Kidney capillary endothelial cell (primary cell): ENCODE results near the gene PWWP2B.
"Not testable (repeated sequence)": the region's sequence is repeated elsewhere in the genome, so short reads cannot be mapped to it uniquely, and the experiment has no call there.

Source experiments
- DNase-seq: peaks from one replicate; pipeline ENCODE4 v3.0.0-alpha.2; 2018; ENCODE audit warnings: low spot score

Gene PWWP2B

DNA sequence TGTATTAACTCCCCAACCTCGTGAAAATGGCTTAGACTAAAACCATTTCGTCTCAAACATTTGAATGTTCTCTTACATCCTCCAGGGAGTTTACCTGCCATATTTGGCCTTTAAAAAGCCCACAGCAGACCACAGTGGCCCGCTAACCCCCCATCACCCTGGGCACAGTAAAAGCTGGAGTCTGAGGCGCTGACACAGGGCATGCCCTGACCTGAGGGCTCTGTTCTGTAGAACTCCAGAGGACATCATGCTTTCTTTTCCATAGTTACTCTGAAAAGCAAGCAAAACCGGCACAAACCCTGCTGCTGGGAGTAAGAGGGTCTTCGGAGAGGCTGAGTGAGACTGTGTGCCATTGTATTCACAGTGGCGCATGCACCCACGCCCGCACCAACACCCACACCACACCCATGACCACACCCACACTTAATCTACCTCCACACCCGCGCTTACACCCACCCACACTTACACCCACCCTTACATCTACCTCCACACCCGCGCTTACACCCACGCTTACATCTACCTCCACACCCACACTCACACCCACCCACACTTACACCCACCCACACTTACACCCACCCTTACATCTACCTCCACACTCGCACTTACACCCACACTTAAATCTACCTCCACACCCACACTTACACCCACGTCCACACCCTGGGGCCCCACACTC lies 32.9 kb upstream of the PWWP2B start:
- no peak for DNase-seq

- no peak for DNase-seq
These were observed 32.4 kb upstream of the PWWP2B start for GRCh38 chr10:132364594-132364970.

DNA sequence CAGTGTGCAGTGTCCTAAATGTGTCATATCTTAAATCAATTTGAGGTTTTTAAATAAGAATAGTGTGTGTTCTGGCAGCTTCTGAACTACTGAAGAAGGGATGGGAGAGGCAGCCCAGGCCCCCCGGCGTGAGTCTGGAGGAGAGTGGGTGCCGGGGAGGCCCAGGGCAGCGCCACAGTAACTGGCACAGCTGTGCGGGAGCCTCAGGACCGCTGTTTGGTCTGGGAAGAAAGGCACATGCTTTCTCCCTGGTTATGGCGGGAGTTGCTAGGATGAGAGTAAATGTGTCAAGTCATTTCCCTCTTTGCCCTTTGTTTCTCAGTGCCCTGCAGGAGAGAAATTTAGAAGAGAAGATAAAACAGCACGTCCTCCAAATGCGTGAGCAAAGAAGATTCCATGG lies 31.9 kb upstream of the PWWP2B start:
- DNase-seq, result no peak

GRCh38 chr10:132366006-132366405 lies 31.0 kb upstream of the PWWP2B start:
- DNase-seq, result no peak

DNA sequence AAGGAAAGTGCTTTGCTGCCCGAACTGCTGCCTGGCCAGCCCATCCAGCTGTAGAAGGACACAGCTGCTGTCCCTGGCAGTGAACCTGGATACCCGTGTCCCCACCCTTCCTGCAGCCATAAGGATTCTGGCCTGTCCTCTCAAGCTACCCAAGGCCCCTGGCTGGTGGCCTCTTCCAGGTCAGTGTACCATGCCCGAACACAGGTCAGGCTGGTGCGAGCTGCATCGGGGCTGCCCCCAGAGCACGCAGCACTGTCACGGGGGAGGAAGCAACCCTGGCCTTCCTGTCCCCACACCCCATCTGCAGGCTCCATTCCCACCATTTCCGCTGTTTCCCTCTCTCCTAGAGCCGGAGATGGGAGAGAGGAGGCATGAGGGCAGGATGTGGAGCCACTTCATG lies 30.5 kb upstream of the PWWP2B start:
- no peak for DNase-seq

- no peak for DNase-seq
These were observed 28.6 kb upstream of the PWWP2B start for GRCh38 chr10:132368391-132368790.

DNA sequence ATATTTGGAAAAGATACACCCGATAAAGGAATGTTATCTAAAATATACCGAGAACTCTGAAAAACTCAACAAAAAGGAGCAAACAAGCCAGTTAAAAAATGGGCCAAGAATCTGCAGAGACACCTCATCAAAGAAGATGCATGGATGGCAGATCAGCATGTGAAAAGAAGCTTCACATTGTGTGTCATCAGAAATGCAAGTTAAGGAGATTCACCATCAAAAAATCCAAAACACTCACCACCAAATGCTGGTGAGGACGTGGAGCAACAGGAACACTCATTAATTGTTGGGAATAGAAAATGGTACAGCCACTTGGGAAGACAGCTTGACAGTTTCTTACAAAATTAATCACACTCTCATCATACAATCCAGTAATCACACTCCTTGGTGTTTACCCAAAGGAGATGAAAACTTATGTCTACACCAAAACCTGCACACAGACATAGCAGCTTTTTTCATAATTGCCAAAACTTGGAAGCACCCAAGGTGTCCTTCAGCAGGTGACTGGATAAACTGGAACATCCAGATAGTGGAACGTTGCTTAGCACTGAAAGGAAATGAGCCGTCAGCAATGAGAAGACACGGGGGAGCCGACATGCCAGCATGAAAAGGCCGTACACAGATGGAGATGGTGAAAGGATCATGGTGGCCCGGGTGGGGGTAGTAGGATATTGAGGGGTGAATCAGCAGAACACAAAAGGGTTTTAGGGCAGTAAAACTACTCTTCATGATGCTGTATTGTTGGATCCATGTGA lies 27.9 kb upstream of the PWWP2B start:
- no peak for DNase-seq

DNA sequence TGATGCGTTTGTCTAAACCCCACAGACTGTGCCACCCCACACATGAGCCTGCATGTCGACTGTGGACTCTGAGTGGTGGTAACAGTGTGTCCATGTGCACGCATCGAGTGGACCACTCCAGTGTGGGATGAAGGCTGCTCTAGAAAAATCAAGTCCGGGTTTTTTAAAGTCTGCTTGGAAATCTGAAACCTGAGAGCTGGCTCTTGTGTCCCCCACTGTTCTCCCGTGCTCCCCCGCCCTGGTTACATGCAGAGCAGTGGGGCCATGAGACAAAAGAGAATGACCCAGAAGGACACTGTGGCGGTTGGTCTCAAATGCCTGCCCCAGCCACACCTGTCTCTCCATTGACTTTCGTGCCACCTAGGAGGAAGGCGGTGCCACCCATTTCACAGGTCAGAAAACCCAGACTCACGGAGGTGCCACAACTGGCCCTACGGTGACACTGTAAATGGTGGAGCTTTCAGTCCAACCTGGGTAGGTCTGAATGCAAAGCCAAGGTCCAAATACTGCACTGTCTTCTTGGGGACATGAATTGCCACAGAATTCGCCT lies 27.3 kb upstream of the PWWP2B start:
- no peak for DNase-seq

DNA sequence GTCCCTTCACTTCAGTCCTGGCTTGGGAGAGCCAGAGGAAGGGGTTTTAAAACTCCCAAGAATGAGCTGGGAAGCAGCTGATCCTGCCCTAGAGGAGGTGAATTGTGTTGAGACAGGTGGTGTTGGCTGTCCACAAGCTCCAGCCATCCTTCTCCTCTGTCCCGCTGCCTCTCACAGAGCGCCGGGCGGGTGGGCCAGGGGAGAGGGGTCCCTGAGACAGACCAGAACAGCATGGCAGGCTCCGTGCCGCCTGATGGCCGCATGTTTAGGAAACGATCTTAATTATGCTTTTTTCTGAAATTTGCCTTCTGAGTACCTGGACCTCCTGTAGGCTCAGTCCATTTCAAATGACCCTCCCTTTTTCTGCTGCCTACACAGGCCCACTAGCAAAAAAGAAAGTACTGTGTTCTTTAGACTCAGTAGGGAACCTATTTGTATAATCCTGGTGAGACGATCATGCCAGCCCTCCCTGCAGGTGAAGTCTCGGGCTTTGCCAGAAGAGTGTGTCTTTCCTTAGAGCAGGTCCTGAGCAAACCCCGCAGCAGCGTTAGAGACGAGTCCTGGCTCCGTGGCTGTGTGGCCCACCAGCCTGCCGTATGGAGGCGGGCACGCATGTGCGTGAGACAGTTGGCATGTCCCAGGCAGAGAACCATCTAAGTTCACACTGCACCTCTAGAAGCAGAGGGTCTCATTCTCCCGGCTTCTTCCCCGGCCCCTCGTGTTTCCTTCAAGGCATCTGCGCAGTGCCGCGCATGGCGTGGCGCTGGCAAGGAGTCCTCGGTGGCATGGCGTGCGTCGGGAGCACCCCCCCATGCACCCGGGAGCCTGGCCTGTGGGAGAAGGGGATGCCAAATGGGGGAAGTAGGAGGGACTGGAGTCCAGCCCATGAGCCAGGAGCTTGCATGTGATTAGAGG lies 26.3 kb upstream of the PWWP2B start:
- DNase-seq, result no peak

- DNase-seq, result no peak
These were observed 25.3 kb upstream of the PWWP2B start for GRCh38 chr10:132371641-132372081.

GRCh38 chr10:132372516-132373095 lies 24.4 kb upstream of the PWWP2B start:
- no peak for DNase-seq

DNA sequence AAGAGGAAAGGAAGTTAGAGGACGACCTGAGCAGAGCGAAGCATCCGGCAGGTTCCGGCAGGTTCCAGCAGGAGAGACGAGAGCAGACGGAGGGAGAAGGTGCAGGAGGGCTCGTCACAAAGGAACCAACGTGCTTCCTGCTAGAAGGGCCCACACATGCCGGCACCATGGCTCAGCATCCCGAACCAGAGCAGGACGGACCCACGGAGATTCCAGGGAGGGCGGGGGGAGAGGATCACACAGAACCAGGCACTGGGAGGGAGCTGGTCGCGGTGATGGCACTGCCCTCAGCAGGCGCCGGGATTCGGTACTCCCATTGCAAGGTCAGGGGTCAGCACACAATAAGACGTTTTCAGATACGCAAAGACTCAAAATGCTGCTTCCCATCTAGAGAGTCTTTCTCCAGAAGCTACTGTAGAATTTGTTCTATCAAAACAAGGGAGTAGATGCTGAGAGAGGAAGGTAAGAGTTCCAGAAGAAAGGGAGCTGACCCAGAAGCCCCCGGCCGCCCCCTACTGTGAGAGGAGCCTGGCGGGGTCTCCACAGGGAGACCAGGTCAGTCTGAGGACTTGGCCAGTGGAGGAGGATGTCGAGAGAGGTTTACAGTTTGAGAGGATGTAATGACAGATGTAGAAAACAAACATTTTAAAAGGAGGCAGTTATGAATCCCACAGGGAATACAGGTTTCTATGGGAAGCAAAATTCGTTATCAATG lies 23.6 kb upstream of the PWWP2B start:
- DNase-seq, result no peak

DNA sequence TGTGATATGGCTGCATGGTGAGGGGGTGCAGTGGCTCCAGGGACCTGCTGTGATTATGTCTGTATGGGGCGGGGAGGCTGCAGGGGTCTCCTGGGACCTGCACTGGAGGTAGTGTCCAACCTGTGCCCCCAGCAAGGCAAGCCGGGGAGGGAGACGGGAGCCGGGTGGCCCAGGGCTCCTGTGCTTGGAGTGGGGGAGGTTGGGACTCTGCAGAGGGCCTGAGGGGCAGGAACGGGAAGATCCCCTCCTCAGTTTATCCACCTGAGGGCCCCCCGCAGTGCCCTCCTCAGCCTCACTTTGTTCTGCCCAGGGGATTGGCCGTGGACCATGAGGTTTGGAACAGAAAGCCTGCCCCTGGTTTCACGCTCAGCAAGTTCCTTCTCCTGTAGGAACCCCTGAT lies 22.8 kb upstream of the PWWP2B start:
- no peak for DNase-seq

GRCh38 chr10:132374612-132375011 lies 22.4 kb upstream of the PWWP2B start:
- DNase-seq, result no peak

DNA sequence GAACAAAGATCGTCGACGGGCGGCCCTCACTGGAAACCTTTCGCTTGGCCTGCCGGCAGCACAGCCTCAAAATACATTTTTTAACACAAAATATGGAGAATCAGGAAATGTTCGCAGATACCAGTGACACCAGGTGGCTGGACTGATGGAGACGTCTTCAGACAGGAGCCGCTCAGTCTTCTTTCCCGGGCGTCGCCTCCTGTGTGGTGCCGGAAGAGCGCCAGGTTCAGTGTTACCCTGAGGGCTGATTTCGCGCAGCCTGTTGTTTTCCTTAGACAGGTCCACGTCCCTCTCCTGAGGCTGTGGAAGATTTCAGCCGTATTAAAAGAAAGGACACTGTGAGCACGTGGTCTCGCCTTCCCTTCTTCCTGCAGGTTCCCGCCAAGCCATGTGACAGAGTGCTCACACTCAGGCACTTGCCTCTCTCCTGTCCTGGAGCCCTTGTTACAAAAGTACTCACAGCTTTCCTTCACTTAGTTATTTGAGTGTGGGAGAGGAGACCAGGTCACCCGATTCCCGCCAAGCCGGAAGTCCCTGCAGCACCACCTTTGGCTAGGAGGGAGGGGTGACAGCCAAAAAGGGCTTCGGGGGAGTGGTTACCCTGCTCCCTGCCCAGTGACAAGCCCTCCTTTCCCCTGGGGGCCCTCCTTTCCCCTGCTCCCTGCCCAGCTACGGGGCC lies 21.7 kb upstream of the PWWP2B start:
- no peak for DNase-seq

DNA sequence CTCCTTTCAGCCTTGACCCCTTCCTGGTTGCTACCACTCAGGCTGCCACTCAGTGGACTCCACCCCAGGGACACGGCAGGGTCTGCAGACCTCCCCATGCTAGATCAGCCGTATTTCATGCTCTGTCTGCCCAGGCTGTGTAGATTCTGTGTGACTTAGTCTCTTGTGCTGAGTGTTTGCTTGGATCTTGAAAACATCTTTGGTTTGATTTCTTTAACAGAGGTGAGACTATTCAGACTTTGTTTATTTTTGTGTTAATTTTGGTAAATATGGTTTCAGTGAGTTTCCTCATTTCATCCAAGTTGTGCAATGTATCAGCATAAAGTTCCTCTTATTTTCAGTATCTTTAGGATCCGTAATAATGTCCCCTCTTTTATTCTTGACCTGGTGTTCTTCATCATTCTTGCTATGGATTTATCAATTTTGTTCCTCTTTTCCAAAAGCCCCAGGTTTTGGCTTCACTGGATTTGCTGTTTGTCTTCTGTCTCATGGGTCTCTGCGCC lies 21.2 kb upstream of the PWWP2B start:
- DNase-seq, result no peak

DNA sequence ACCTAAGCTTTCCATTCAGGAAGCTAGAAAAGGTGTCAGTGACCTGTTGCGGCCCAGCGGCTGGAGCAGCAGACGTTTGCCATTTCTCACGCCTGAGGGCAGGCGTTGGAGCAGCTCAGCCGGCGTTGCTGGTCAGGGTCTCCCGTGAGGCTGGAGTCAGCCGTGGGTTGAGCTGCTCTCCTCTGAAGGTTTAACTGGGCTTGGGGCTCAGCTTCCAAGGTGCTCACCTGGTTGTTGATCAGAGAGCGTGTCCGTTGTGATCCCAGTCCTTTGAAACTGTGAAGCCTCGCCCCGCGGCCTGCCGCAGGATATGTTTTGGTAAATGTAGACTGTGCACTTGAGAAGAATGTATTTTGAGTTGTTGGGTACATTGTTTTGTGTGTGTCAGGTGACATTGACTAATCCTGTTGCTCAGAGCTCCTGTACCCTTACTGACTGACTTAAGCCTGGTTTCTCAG lies 20.6 kb upstream of the PWWP2B start:
- DNase-seq, result no peak

DNA sequence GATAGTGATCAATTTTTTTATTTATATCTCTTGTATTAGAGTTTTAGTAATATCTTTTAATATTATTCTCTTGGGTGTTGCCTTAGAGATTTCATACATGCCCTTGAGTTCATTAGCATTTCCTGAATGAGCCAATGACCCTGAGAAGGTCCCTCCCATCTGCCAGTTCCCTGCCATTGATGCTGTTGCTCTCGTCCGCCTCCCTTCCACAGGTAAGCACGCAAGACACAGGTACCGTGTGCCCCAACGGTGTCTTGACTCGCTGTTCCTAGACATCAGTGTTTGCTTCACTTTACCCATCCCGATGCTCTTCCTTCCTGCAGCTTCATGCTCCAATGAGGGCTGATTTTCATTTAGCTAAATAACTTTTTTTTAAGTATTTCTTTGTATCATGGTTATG lies 19.7 kb upstream of the PWWP2B start:
- DNase-seq, result no peak

- DNase-seq, result not testable (repeated sequence)
These were observed 18.0 kb upstream of the PWWP2B start for GRCh38 chr10:132379026-132379425.

DNA sequence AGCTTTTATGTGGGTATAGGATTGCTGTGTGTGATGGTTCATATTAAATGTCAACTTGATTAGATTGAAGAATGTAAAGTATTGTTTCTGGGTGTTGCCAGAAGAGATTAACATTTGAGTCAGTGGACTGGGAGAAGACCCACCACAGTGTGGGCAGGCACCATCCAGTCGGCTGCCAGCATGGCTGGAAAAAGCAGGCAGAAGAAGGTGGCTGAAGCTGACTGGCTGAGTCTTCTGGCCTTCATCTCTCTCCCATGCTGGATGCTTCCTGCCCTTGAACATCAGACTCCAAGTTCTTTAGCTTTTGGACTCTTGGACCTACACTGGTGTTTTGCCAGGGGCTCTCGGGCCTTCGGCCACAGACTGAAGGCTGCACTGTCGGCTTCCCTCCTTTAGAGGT lies 16.0 kb upstream of the PWWP2B start:
- not testable (repeated sequence) for DNase-seq

DNA sequence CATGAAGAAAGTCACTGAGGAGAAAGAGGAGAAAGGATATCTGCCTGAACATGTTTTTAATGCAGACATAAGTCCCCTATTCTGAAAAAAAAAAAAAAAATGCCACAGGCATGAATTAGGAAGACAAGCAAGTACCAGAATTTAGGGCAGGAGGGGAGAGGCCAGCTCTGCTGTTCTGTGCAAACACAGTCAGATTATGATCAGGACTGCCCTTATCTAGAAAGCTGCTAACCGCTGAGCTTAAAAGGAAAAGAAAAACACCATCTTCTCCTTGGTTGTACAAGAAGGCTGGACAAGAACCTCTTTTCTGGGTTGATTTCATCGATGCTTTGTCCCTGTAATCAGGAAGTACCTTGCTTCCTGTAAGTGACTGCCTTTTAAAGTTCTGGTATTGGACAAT lies 15.3 kb upstream of the PWWP2B start:
- DNase-seq, result no peak
